Osteoblast (primary cell): ENCODE data around the gene SYNPO. TPM values are rescaled to one million over a fixed set of nuclear protein-coding genes. Genes with fewer than 3 reads are reported as not detected.

ENCODE experiments used
- DNase-seq: peaks from one replicate; pipeline ENCODE4 v3.0.0; 2011; ENCODE audit warnings: low spot score, mixed read lengths; ENCODE audit not compliant: insufficient read length; ENCODE audit errors: missing footprints
- H2AFZ ChIP-seq: 2 replicates; pipeline ENCODE4 v1.6.0; 2011; ENCODE audit warnings: mild to moderate bottlenecking, low read length
- H3K27ac ChIP-seq: 2 replicates; pipeline ENCODE4 v1.5.1; 2011; ENCODE audit warnings: mild to moderate bottlenecking, low read depth, low read length, moderate library complexity
- H3K27me3 ChIP-seq: 2 replicates; pipeline ENCODE4 v1.6.0; 2012; ENCODE audit warnings: mild to moderate bottlenecking, control low read depth, inconsistent platforms, low read length, moderate library complexity; ENCODE audit not compliant: insufficient read depth
- H3K36me3 ChIP-seq: 2 replicates; pipeline ENCODE4 v1.5.1; 2011; ENCODE audit warnings: mild to moderate bottlenecking, low read length, control low read depth, moderate library complexity; ENCODE audit not compliant: insufficient read depth
- H3K4me1 ChIP-seq: 2 replicates; pipeline ENCODE4 v1.5.1; 2011; ENCODE audit warnings: mild to moderate bottlenecking, low read length, control low read depth, moderate library complexity; ENCODE audit not compliant: insufficient read depth
- H3K4me2 ChIP-seq: 2 replicates; pipeline ENCODE4 v1.6.0; 2011; ENCODE audit warnings: mild to moderate bottlenecking, low read length; ENCODE audit not compliant: insufficient read depth
- H3K4me3 ChIP-seq: fragments of 200-600 bp; sonication (generic); 3 replicates; pipeline ENCODE4 v1.5.1; 2012; ENCODE audit warnings: mild to moderate bottlenecking, low read length, inconsistent platforms; ENCODE audit not compliant: insufficient read depth
- H3K79me2 ChIP-seq: 2 replicates; pipeline ENCODE4 v1.6.0; 2012; ENCODE audit warnings: mild to moderate bottlenecking, low read length, control low read depth, inconsistent platforms; ENCODE audit not compliant: insufficient read depth
- H3K9me3 ChIP-seq: 2 replicates; pipeline ENCODE4 v1.5.1; 2011; ENCODE audit warnings: low read depth, low read length, control low read depth
- H4K20me1 ChIP-seq: 2 replicates; pipeline ENCODE4 v1.6.0; 2012; ENCODE audit warnings: mild to moderate bottlenecking, low read length, control low read depth; ENCODE audit not compliant: insufficient read depth
- CTCF ChIP-seq: IDR thresholded peaks from 2 replicates; pipeline ENCODE4 v1.5.1; 2011; ENCODE audit warnings: mild to moderate bottlenecking, low read depth, low read length, moderate library complexity; ENCODE audit errors: extremely low read depth
- total RNA-seq: library from RNA; depleted of rRNA; stranded (reverse); fragments of >200 nt; gene quantifications from 2 replicates; pipeline ENCODE4 v1.2.3, GENCODE V29; 2012

Gene SYNPO
- total RNA-seq, 1 donor, result 4.0 TPM

DNA sequence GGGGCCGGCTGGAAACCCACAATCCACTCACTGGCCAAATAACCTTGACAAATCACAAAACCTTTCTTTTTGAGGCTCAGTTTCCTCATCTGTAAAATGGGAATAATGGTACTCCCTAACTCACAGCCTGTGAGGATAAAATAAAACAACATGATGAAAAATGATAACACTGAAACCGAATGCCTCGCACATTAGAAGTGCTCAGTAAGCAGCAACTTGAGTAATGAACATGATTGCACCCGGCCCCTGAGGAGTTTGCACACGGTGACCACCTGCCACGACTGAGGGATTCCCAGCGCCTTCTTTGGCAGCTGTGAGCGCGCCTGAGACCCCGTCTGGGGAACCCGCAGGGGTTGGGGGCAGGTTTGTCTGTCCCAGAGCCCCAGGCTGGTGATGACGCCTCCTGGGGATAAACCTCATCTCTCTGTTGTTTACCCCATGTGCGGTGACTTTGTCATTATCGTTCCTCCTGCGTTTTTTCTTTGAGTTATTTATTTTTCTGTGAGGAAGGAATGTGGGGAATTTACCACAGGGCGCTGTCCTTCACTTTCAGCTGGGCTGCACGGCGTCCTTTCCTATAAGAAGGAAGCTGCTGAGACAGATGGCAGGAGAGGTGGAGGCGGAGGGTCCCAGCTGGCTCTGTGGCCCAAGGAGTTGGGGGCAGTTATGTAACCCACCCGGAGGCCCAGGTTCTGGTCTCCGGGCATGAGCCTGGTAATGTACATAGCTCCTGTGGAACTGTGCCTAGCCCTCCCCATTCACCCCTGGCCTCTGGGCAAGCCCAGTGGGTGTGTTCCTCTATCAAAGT, 3.0 kb upstream of the SYNPO start:
- no peak for TF ChIP-seq CTCF
- H3K9me3 ChIP-seq, result no peaks in the 10 kb centered on the region
- DNase-seq, result peak; percentile 92
- H3K79me2 ChIP-seq, result no peaks in the 10 kb centered on the region
- no peaks in the 10 kb centered on the region for H3K27me3 ChIP-seq
- H2AFZ ChIP-seq, result no peak overlapping the region
- H3K27ac ChIP-seq, result peak overlapping the region; percentile 37
- peaks cover 66% of the 10 kb centered on the region for H3K4me1 ChIP-seq
- no peaks in the 10 kb centered on the region for H3K36me3 ChIP-seq
- peak overlapping the region; percentile 54 for H3K4me2 ChIP-seq
- H4K20me1 ChIP-seq, result peaks cover 3% of the 10 kb centered on the region
- no peak overlapping the region for H3K4me3 ChIP-seq

GRCh38 chr5:150638053-150638444, 2.4 kb upstream of the SYNPO start:
- Histone ChIP-seq H3K27me3 (no peaks in the 10 kb centered on the region), H2AFZ (no peak overlapping the region), H3K36me3 (no peaks in the 10 kb centered on the region), H3K4me2 (peak overlapping the region; percentile 54), H3K9me3 (no peaks in the 10 kb centered on the region), H3K79me2 (no peaks in the 10 kb centered on the region), H3K4me1 (peaks cover 67% of the 10 kb centered on the region), H3K4me3 (no peak overlapping the region), H4K20me1 (peaks cover 3% of the 10 kb centered on the region), H3K27ac (no peak overlapping the region)
- peak; percentile 66 for DNase-seq
- no peak for TF ChIP-seq CTCF

GRCh38 chr5:150638488-150639376, 1.7 kb upstream of the SYNPO start:
- Histone ChIP-seq H3K4me3 (no peak overlapping the region), H2AFZ (no peak overlapping the region), H3K36me3 (no peaks in the 10 kb centered on the region), H3K79me2 (peaks cover under 1% of the 10 kb centered on the region), H3K4me1 (peaks cover 71% of the 10 kb centered on the region), H3K27ac (peak overlapping the region; percentile 38), H3K9me3 (no peaks in the 10 kb centered on the region), H3K4me2 (no peak overlapping the region), H3K27me3 (no peaks in the 10 kb centered on the region), H4K20me1 (peaks cover 3% of the 10 kb centered on the region)
- no peak for TF ChIP-seq CTCF
- peak; percentile 17 for DNase-seq

DNA sequence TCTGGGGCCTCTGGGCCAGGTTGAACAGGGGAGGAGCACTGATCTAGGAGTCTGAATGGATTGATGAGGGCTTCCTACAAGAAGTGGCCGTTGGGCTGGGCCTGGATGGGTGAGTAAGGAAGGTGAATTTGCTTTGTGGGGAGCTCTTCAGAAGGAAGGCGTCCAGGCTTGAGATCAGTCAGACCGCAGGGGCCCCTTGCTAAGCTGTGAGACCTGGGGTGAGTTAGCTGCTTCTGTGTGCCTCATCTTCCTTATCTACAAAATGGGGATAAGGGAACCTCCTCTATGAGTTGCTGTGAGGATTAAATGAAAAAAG, 1.1 kb upstream of the SYNPO start:
- TF ChIP-seq CTCF, result no peak
- H3K27me3 ChIP-seq, result no peaks in the 10 kb centered on the region
- peak overlapping the region; percentile 38 for H3K27ac ChIP-seq
- H4K20me1 ChIP-seq, result peaks cover 3% of the 10 kb centered on the region
- H3K79me2 ChIP-seq, result peaks cover 7% of the 10 kb centered on the region
- DNase-seq, result peak; percentile 31
- H3K9me3 ChIP-seq, result no peaks in the 10 kb centered on the region
- H3K36me3 ChIP-seq, result no peaks in the 10 kb centered on the region
- H3K4me1 ChIP-seq, result peaks cover 77% of the 10 kb centered on the region
- H3K4me3 ChIP-seq, result no peak overlapping the region
- no peak overlapping the region for H2AFZ ChIP-seq
- H3K4me2 ChIP-seq, result no peak overlapping the region
